PFSK-1 (cell line): Measurements from ENCODE around the gene VPS13D.

Source experiments
- FOXP2 ChIP-seq: optimal IDR thresholded peaks from 2 replicates; pipeline ENCODE3; 2011; ENCODE audit warnings: borderline replicate concordance, control low read depth, inconsistent platforms; ENCODE audit not compliant: insufficient read depth; ENCODE audit errors: extremely low read length, extremely low read depth
- POLR2AphosphoS5 ChIP-seq: IDR thresholded peaks from 2 replicates; pipeline ENCODE4 v1.6.1; 2012; ENCODE audit warnings: low read depth, mild to moderate bottlenecking, control low read depth, low read length, moderate library complexity
- REST ChIP-seq, 2 experiments: IDR thresholded peaks; 2 replicates each; pipeline versions ENCODE4 v1.6.1 to v1.8.0; 2011 to 2012; ENCODE audit warnings: low read depth in 2 of 2, low read length in 2 of 2, control low read depth in 1 of 2, inconsistent platforms in 1 of 2, mild to moderate bottlenecking in 1 of 2, moderate library complexity in 1 of 2; ENCODE audit not compliant: insufficient read depth in 1 of 2
- SIN3A ChIP-seq: IDR thresholded peaks from 2 replicates; pipeline ENCODE4 v1.6.1; 2012; ENCODE audit warnings: mild to moderate bottlenecking, low read length, moderate library complexity, borderline replicate concordance; ENCODE audit not compliant: insufficient read depth
- TAF1 ChIP-seq: IDR thresholded peaks from 2 replicates; pipeline ENCODE4 v1.6.1; 2012; ENCODE audit warnings: low read length, control low read depth, borderline replicate concordance; ENCODE audit not compliant: insufficient read depth

VPS13D gene

GRCh38 chr1:12200208-12200607 is 29.6 kb upstream of the VPS13D start:
- TF ChIP-seq FOXP2 (no peak), TAF1 (no peak), SIN3A (no peak), POLR2AphosphoS5 (no peak), REST (IDR thresholded peaks at IDR 0.05; ENCODE audit: insufficient read depth in 1 of 2, low read depth in 2 of 2, low read length in 2 of 2) (no peak)

- TF ChIP-seq SIN3A (no peak), FOXP2 (no peak), REST (IDR thresholded peaks at IDR 0.05; ENCODE audit: insufficient read depth in 1 of 2, low read depth in 2 of 2, low read length in 2 of 2) (no peak)
These were observed 28.3 kb upstream of the VPS13D start for GRCh38 chr1:12201352-12202189.

- no peak for TF ChIP-seq POLR2AphosphoS5
- TF ChIP-seq REST (IDR thresholded peaks at IDR 0.05; ENCODE audit: insufficient read depth in 1 of 2, low read depth in 2 of 2, low read length in 2 of 2), result no peak
- no peak for TF ChIP-seq SIN3A
- no peak for TF ChIP-seq FOXP2
- TF ChIP-seq TAF1, result no peak
These were observed 27.7 kb upstream of the VPS13D start for GRCh38 chr1:12202190-12202497.

GRCh38 chr1:12202577-12202976 is 27.3 kb upstream of the VPS13D start:
- TF ChIP-seq POLR2AphosphoS5 (no peak), REST (IDR thresholded peaks at IDR 0.05; ENCODE audit: insufficient read depth in 1 of 2, low read depth in 2 of 2, low read length in 2 of 2) (no peak), FOXP2 (no peak), SIN3A (no peak), TAF1 (no peak)
